CD4-positive, alpha-beta T cell treated with Interleukin-15 for 1 hour (primary cell): Measurements from ENCODE around the gene ERC2.

Source experiments
- DNase-seq: peaks from one replicate; pipeline ENCODE4 v3.0.0-alpha.2; 2020

The ERC2 gene

GRCh38 chr3:55500555-55501330 is 967.5 kb downstream of the ERC2 start:
- DNase-seq, result no peak

- DNase-seq, result no peak
These were observed 969.7 kb downstream of the ERC2 start for GRCh38 chr3:55498520-55498919.

- DNase-seq, result no peak
These were observed 971.0 kb downstream of the ERC2 start for GRCh38 chr3:55497250-55497649.

- DNase-seq, result no peak
These were observed 973.3 kb downstream of the ERC2 start for GRCh38 chr3:55494976-55495375.

GRCh38 chr3:55492976-55493375 is 975.3 kb downstream of the ERC2 start:
- no peak for DNase-seq

- DNase-seq, result no peak
These were observed 976.9 kb downstream of the ERC2 start for GRCh38 chr3:55491296-55491816.

GRCh38 chr3:55490276-55490913 is 977.9 kb downstream of the ERC2 start:
- no peak for DNase-seq

GRCh38 chr3:55489798-55490132 is 978.5 kb downstream of the ERC2 start:
- DNase-seq, result no peak

GRCh38 chr3:55488398-55489055 is 979.7 kb downstream of the ERC2 start:
- no peak for DNase-seq

- no peak for DNase-seq
These were observed 980.7 kb downstream of the ERC2 start for GRCh38 chr3:55487381-55488241.

- DNase-seq, result no peak
These were observed 981.3 kb downstream of the ERC2 start, which contains the start of gene WNT5A for GRCh38 chr3:55486857-55487380. Gene WNT5A (minus strand): TSS chr3:55487306. CDS start chr3:55486985, 321 bp downstream.

GRCh38 chr3:55486101-55486856 is 982.0 kb downstream of the ERC2 start:
- DNase-seq, result no peak

- DNase-seq, result no peak
These were observed 983.2 kb downstream of the ERC2 start for GRCh38 chr3:55484801-55485791.

GRCh38 chr3:55484191-55484689 is 984.0 kb downstream of the ERC2 start:
- DNase-seq, result no peak

- no peak for DNase-seq
These were observed 984.8 kb downstream of the ERC2 start for GRCh38 chr3:55483196-55484095.

- no peak for DNase-seq
These were observed 985.6 kb downstream of the ERC2 start for GRCh38 chr3:55482496-55483195.

- no peak for DNase-seq
These were observed 986.3 kb downstream of the ERC2 start for GRCh38 chr3:55481744-55482495.
